OCI-LY1 (cell line): ENCODE data around the gene PM20D1.

Experiments
- CTCF ChIP-seq: fragments of 200-600 bp; sonication (generic), shearing (Covaris generic); IDR thresholded peaks from 2 replicates; pipeline ENCODE4 v1.5.1; 2017; ENCODE audit warnings: mild to moderate bottlenecking, antibody characterized with exemption, low read length, moderate library complexity, mixed read lengths
- EZH2 ChIP-seq: fragments of 200-600 bp; sonication (generic), shearing (Covaris generic); IDR thresholded peaks from 2 replicates; pipeline ENCODE4 v1.8.0; 2017; ENCODE audit warnings: borderline replicate concordance, mixed run types, mild to moderate bottlenecking, antibody characterized with exemption, low read length, moderate library complexity, mixed read lengths

- no peak for TF ChIP-seq CTCF
- no peak for TF ChIP-seq EZH2
Measured at GRCh38 chr1:205883792-205884191, 33.9 kb upstream of the PM20D1 start.
